K562 (cell line): Measurements from ENCODE around the gene PAX5. TPM values are rescaled to one million over a fixed set of nuclear protein-coding genes. Genes with fewer than 3 reads are reported as not detected.
"Not testable (repeated sequence)": the region's sequence is repeated elsewhere in the genome, so short reads cannot be mapped to it uniquely, and the experiment has no call there.

ENCODE experiments used
- ATAC-seq: fragments of 200-7000 bp; cut with Tn5 transposase; 3 replicates; pipeline ENCODE4 v1.9.1; 2020; ENCODE audit warnings: moderate library complexity
- BruUV-seq: library from RNA; stranded (reverse); fragments of 400-500 nt; replicated peaks from 2 replicates; lab custom pipeline; 2021; lab: Mats Ljungman, UMichigan
- CTCF ChIA-PET: fragments of 300-600 bp; formaldehyde crosslinking; extraction: SDS; loops from one replicate; lab custom pipeline; 2021; ENCODE audit warnings: low intra/inter-chr PET ratio; lab: Yijun Ruan, JAX
- POLR2A ChIA-PET: fragments of 300-600, 350-650 bp; sonication (Branson Sonifier 250); formaldehyde crosslinking; extraction: SDS; loops from one replicate; lab custom pipeline; 2021; ENCODE audit warnings: antibody characterized with exemption, inconsistent platforms; lab: Yijun Ruan, JAX
- DNase-seq, 4 experiments: peaks; one replicate each; pipeline versions ENCODE4 v3.0.0 to v3.0.0-alpha.2; 2011 to 2018; ENCODE audit warnings: low spot score in 3 of 4, mixed read lengths in 3 of 4; ENCODE audit errors: extremely low read depth in 1 of 4
- FAIRE-seq: peaks from 2 replicates; lab custom pipeline; 2011; peaks lifted over from hg19 to GRCh38; lab: Jason Lieb, UNC
- H2AFZ ChIP-seq: 2 replicates; pipeline ENCODE4 v1.6.0; 2011; ENCODE audit warnings: low read depth, low read length, control low read depth, inconsistent platforms
- H3K27ac ChIP-seq: fragments of 200-600 bp; 3 replicates; pipeline ENCODE4 v1.8.0; 2011; ENCODE audit warnings: low read depth, mild to moderate bottlenecking, control low read depth, inconsistent platforms, low read length, moderate library complexity, mixed read lengths; ENCODE audit errors: extremely low read depth
- H3K27me3 ChIP-seq, 2 experiments: fragments of 300-600 bp in 1 of 2; 2 replicates in 1 of 2; 3 replicates in 1 of 2; pipeline versions ENCODE4 v1.6.0 to v1.8.0; 2011; ENCODE audit warnings: inconsistent platforms in 2 of 2, low read length in 2 of 2, mild to moderate bottlenecking in 1 of 2, mixed read lengths in 1 of 2, moderate library complexity in 1 of 2; ENCODE audit not compliant: control insufficient read depth in 2 of 2, insufficient read depth in 2 of 2
- H3K36me3 ChIP-seq: fragments of 300-600 bp; 3 replicates; pipeline ENCODE4 v1.8.0; 2011; ENCODE audit warnings: mild to moderate bottlenecking, low read length, inconsistent platforms; ENCODE audit not compliant: control insufficient read depth, insufficient read depth
- H3K4me1 ChIP-seq, 2 experiments: fragments of 200-600 bp in 1 of 2; replicated peaks in 1 of 2; 2 replicates in 1 of 2; 3 replicates in 1 of 2; pipeline versions ENCODE4 v1.5.1 to v1.8.0; 2011; ENCODE audit warnings: inconsistent platforms in 2 of 2, low read length in 2 of 2, mild to moderate bottlenecking in 1 of 2, mixed read lengths in 1 of 2, moderate library complexity in 1 of 2; ENCODE audit not compliant: control insufficient read depth in 2 of 2, insufficient read depth in 2 of 2
- H3K4me2 ChIP-seq: 2 replicates; pipeline ENCODE4 v1.6.1; 2011; ENCODE audit warnings: low read length, control low read depth, inconsistent platforms, mixed read lengths; ENCODE audit not compliant: insufficient read depth
- H3K4me3 ChIP-seq: fragments of 200-600 bp; sonication (generic), shearing (Covaris generic); 2 replicates; pipeline ENCODE4 v1.5.1; 2016; ENCODE audit warnings: control low read depth, inconsistent platforms
- H3K79me2 ChIP-seq: fragments of 200-600 bp; 3 replicates; pipeline ENCODE4 v1.8.0; 2011; ENCODE audit warnings: low read length, inconsistent platforms; ENCODE audit not compliant: control insufficient read depth, insufficient read depth
- H3K9ac ChIP-seq, 2 experiments: 2 replicates each; pipeline versions ENCODE4 v1.6.0 to v1.6.1; 2011; ENCODE audit warnings: low read depth in 2 of 2, low read length in 2 of 2, control low read depth in 1 of 2, inconsistent platforms in 1 of 2, mild to moderate bottlenecking in 1 of 2, mixed read lengths in 1 of 2; ENCODE audit not compliant: insufficient read depth in 1 of 2
- H3K9me1 ChIP-seq: one replicate; pipeline ENCODE4 v1.6.0; 2011; ENCODE audit warnings: inconsistent platforms, mild to moderate bottlenecking, low read length, moderate library complexity; ENCODE audit not compliant: control insufficient read depth, insufficient read depth
- H3K9me3 ChIP-seq: replicated peaks from 2 replicates; pipeline ENCODE4 v1.5.1; 2011; ENCODE audit warnings: low read depth, low read length, inconsistent platforms; ENCODE audit not compliant: control insufficient read depth, insufficient read depth
- H4K20me1 ChIP-seq: replicated peaks from 2 replicates; pipeline ENCODE4 v1.6.1; 2011; ENCODE audit warnings: low read length, inconsistent platforms, mixed read lengths; ENCODE audit not compliant: control insufficient read depth, insufficient read depth
- POLR2A ChIP-seq: fragments of 450-650 bp; conservative IDR thresholded peaks from 2 replicates; pipeline ENCODE4 v1.6.1; 2016
- POLR2G ChIP-seq: fragments of 200-400 bp; formaldehyde crosslinking; IDR thresholded peaks from 2 replicates; pipeline ENCODE4 v1.6.1; 2017; ENCODE audit warnings: low read depth, mild to moderate bottlenecking, antibody characterized with exemption, low read length, moderate library complexity
- RBFOX2 ChIP-seq: fragments of 200-400 bp; formaldehyde crosslinking; IDR thresholded peaks from 2 replicates; pipeline ENCODE4 v1.6.1; 2017; ENCODE audit warnings: low read depth, mild to moderate bottlenecking, low read length, moderate library complexity
- SIN3A ChIP-seq, 2 experiments: fragments of 150-350 bp in 1 of 2; IDR thresholded peaks; 2 replicates each; pipeline ENCODE4 v1.6.1; 2011 to 2016; ENCODE audit warnings: borderline replicate concordance in 2 of 2, low read depth in 2 of 2, low read length in 2 of 2, mild to moderate bottlenecking in 2 of 2, moderate library complexity in 2 of 2; ENCODE audit not compliant: control insufficient read depth in 1 of 2
- TAF1 ChIP-seq: IDR thresholded peaks from 2 replicates; pipeline ENCODE4 v1.6.1; 2011; ENCODE audit warnings: mild to moderate bottlenecking, low read length, moderate library complexity; ENCODE audit not compliant: insufficient read depth, control insufficient read depth, severe bottlenecking; ENCODE audit errors: extremely low read depth
- ZBTB7A ChIP-seq: IDR thresholded peaks from 2 replicates; pipeline ENCODE4 v1.6.1; 2011; ENCODE audit warnings: low read depth, mild to moderate bottlenecking, low read length, moderate library complexity, borderline replicate concordance; ENCODE audit not compliant: control insufficient read depth
- WGBS: fragments of 100-300 bp; shearing (Covaris generic); methylation state at CpG from one replicate; pipeline ENCODE4 v1.1.6; 2016; ENCODE audit warnings: low coverage, mixed read lengths; ENCODE audit not compliant: insufficient coverage; ENCODE audit errors: missing lambda C conversion rate; 5-methylcytosine and 5-hydroxymethylcytosine counted together
- in situ Hi-C: fragments of 300-500 bp; cut with MboI; formaldehyde crosslinking; loops from 4 replicates; pipeline ENCODE4 v1.15.0; 2018; ENCODE audit warnings: inconsistent platforms, mixed read lengths
- intact Hi-C: fragments of 100-400 bp; cut with micrococcal nuclease; formaldehyde crosslinking; loops from 2 replicates; pipeline ENCODE4 v1.14.2; 2022
- polyA plus RNA-seq, 8 experiments: library from polyadenylated mRNA; depleted of rRNA in 4 of 8; stranded (reverse) in 5 of 8; unstranded in 3 of 8; fragments of >200 nt; fragmentation: Nextera tagmentation in 2 of 8; fragmentation: Illumina TruSeq in 1 of 8; extraction: Ambion mirVana in 2 of 8; extraction: Trizol in 1 of 8; gene quantifications; 2 replicates each; pipeline versions ENCODE4 v1.2.1 to v1.2.3, GENCODE V29; 2011 to 2014; ENCODE audit warnings: inconsistent platforms in 1 of 8, missing spikeins in 1 of 8
- total RNA-seq, 7 experiments: library from RNA; depleted of rRNA in 6 of 7; stranded (reverse); fragments of >200 nt in 6 of 7; fragmentation: Illumina TruSeq in 2 of 7; extraction: Trizol in 2 of 7; gene quantifications; 2 replicates each; pipeline versions ENCODE4 v1.2.1 to v1.2.3, GENCODE V29; 2011 to 2021; ENCODE audit warnings: low replicate concordance in 1 of 7
- TF ChIP-seq, protein P1 (sequence below), 2 experiments: IDR thresholded peaks; 2 replicates each; pipeline ENCODE4 v1.6.1; 2011; ENCODE audit warnings: borderline replicate concordance in 1 of 2, control low read depth in 1 of 2, low read depth in 1 of 2, low read length in 1 of 2, mild to moderate bottlenecking in 1 of 2, mixed read lengths in 1 of 2, moderate library complexity in 1 of 2; ENCODE audit not compliant: insufficient read depth in 1 of 2, insufficient read length in 1 of 2, poor library complexity in 1 of 2, severe bottlenecking in 1 of 2; ENCODE audit errors: extremely low read depth in 1 of 2

The PAX5 gene
- total and polyA plus RNA-seq, 9 of the 15 experiments (the other 6 are each of a cell fraction or from before 2014, with no cell fraction given), result 0.03 to 0.09 TPM; not detected in 7

DNA sequence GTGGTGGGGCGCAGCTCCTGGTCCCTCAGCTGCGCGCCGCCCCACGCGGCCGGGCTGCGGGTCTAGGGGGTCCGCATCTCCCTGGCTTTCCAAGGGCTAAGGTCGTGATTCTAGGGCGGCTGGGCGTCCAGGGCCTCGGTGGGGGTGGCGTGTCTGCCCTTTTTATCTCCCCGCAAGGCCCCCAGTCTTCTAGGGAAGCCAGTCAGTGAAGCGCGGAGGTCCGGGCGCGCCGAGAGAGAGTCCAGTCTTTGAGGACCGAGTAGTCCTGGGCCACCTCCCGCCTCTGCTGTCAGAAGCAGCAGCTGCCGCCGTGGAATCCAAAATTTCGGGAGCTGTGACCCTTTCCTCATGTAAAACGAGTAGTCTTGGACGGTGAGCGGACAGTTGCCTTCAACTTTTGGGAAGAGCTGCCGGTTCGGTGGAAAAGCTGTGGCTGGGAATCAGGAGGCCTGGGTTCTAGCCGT, 46.1 kb upstream of the PAX5 start:
- H3K36me3 ChIP-seq, in situ Hi-C loops, H3K9me3 ChIP-seq, H3K9me1 ChIP-seq, H4K20me1 ChIP-seq, H3K4me1 ChIP-seq, FAIRE-seq, H3K27me3 ChIP-seq, CTCF ChIA-PET, intact Hi-C loops: not testable (repeated sequence)
- H3K9ac ChIP-seq, result peak overlapping the region; percentile 82 to 92
- ATAC-seq, result peak; percentile 79
- POLR2A ChIA-PET, result interaction anchor here (0.7 to 1.8 kb wide), 3 partner anchors 12 to 293 kb away, joined by 3 to 6 read pairs (median 5); partner anchors contain the start of gene ZCCHC7
- H2AFZ ChIP-seq, result peak overlapping the region; percentile 96
- TF ChIP-seq POLR2A, result peak; percentile 16
- peak; percentile 61 for TF ChIP-seq RBFOX2
- TF ChIP-seq SIN3A (IDR thresholded peaks at IDR 0.05; ENCODE audit: borderline replicate concordance in 2 of 2, control insufficient read depth in 1 of 2, low read depth in 2 of 2, low read length in 2 of 2), result 0 out of 4 replicates have a peak, but pooled peaks of 1 of the 2 experiments have one; percentile 60
- TF ChIP-seq, protein P1, sequence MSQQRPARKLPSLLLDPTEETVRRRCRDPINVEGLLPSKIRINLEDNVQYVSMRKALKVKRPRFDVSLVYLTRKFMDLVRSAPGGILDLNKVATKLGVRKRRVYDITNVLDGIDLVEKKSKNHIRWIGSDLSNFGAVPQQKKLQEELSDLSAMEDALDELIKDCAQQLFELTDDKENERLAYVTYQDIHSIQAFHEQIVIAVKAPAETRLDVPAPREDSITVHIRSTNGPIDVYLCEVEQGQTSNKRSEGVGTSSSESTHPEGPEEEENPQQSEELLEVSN (IDR thresholded peaks at IDR 0.05; ENCODE audit: borderline replicate concordance in 1 of 2, extremely low read depth in 1 of 2, insufficient read depth in 1 of 2, insufficient read length in 1 of 2, low read depth in 1 of 2, low read length in 1 of 2, poor library complexity in 1 of 2, severe bottlenecking in 1 of 2), result peak in 1 of 2 experiments; percentile 36
- peak; percentile 2 for TF ChIP-seq TAF1
- TF ChIP-seq ZBTB7A, result 0 out of 2 replicates have a peak, but pooled peaks have one; percentile 46
- TF ChIP-seq POLR2G, result peak; percentile 59
- peak overlapping the region; percentile 94 for H3K4me3 ChIP-seq
- WGBS, result under 1% methylated on average over 23 of the region's 32 CpGs
- H3K79me2 ChIP-seq, result peaks cover 46% of the 10 kb centered on the region
- DNase-seq, result peak in 1 of 4 experiments; percentile 27
- peak overlapping the region; percentile 75 for H3K27ac ChIP-seq
- TSS peak; percentile 56 for BruUV-seq
- peak overlapping the region; percentile 81 for H3K4me2 ChIP-seq
